ENCODE measurements around the gene GSE1.

The GSE1 gene

GRCh38 chr16:85607796-85608514 lies 5.2 kb upstream of the GSE1 start:
- DNase-seq = no peak

GRCh38 chr16:85608515-85608885 lies 4.6 kb upstream of the GSE1 start:
- DNase-seq = no peak

- no peak for DNase-seq
Observed at GRCh38 chr16:85608887-85609286, 4.2 kb upstream of the GSE1 start.

- DNase-seq = no peak
Observed at GRCh38 chr16:85609539-85609938, 3.6 kb upstream of the GSE1 start.

- DNase-seq = no peak
Observed at GRCh38 chr16:85610059-85610445, 3.1 kb upstream of the GSE1 start.

DNA sequence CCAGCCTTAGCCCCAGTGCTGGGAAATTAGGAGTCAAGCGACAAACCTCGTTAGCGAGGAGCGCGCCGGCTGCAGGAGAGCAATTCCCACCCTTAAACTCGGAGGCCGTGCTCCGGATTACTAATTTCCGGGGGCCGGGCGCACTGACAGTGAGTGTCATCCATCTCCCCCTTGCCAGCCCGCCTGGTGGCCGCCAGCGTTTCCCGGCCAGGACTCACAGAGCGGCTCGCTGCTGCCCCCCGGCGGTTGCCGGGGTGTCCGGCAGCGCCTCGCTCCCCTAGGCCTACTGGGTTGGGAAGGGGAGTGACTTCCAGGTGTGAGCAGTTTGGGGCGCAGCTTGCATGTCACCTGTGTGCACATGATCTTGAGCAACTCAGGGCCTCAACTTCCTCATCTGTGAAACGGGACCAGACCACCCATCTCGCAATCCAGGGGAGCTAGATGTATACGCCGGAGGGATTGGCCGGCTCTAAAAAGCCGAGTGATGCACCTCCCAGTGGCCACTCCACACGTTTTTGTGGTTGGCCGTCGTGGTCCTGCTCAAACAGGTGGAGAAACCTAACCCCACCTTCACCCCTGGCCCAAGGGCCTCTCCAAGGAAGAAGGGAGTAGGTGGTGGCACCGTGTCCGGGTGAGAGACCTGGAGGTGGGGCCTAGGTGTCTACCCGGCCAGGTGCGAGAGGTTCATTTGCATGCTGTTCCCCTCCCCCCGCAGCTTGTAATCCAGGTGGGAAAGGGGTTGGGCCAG lies 2.5 kb upstream of the GSE1 start:
- peak; percentile 80 for DNase-seq

DNA sequence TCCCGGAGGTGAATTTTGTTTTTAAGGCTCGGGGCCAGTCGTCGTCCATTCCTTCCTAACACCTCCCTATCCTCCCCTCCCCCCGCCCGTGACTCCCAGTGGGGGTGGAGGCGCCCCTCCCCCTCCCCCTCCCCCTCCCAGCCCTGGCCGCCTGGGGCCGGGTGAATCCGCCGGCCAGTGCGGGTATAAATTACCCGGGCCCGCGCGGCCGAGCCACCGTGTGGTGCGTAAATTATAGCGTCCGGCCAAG lies 2.0 kb upstream of the GSE1 start:
- no peak for DNase-seq

GRCh38 chr16:85611444-85612190 lies 1.5 kb upstream of the GSE1 start:
- DNase-seq = peak; percentile 28

- no peak for DNase-seq
Observed at GRCh38 chr16:85612191-85612800, 826 bp upstream of the GSE1 start.

GRCh38 chr16:85613604-85614337 lies 649 bp downstream of the GSE1 start:
- DNase-seq = no peak

DNA sequence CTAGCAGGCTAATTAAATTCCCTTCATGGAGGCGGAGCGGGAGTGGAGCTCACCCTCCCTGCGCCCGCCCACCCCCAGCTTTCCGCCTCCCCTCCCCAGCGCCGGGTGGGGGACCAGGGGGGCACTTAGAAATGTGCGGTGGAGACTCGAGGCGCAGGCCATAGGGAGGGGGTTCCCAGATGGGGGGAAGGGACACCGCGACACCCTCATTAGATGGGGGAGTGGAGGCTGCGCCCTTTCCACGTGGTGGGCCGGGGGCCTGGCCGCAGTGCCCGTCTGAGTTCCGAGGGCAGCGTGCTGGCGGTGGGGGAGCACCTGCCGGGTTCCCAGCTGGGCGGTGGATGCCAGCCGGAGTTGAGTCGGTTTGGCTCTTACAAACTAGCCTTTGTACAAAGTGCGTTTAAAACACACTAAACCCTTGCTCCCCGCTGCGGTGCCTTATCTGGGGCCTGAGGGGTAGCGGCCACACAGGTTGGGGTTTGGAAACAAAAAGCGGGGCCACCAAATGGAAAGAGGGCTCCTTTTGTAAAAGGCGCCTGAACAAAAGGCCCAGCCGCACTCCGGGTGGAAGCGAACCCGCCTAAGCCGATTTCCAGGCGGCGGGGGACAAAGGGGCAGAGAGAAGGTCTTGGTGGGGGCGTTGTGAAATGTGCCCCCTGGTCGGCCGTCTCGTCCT lies 1.4 kb downstream of the GSE1 start:
- no peak for DNase-seq

GRCh38 chr16:85615014-85615851 lies 2.1 kb downstream of the GSE1 start:
- peak; percentile 27 for DNase-seq

GRCh38 chr16:85615852-85616606 lies 2.9 kb downstream of the GSE1 start:
- DNase-seq = peak; percentile 44

- DNase-seq = no peak
Observed at GRCh38 chr16:85616607-85617321, 3.6 kb downstream of the GSE1 start.

DNA sequence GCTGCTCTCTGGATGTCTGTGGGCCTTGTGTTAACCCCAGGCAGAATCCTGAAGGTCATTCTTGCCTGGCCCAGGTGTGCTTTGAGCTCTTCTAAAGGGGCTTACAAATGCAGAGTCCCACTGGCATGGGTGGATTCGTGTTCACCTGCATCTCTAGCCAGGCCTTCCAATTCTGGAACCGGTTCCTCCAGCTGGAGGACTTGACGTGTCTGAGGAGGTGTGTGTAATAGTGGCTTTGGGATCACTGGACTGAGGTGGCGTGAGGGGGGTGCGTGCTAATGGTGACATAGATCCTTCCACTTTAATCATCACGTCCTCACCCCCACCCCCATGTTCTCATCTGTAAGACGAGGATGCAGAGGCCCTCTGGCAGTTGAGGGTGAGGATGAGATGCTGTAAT lies 4.8 kb downstream of the GSE1 start:
- no peak for DNase-seq

DNA sequence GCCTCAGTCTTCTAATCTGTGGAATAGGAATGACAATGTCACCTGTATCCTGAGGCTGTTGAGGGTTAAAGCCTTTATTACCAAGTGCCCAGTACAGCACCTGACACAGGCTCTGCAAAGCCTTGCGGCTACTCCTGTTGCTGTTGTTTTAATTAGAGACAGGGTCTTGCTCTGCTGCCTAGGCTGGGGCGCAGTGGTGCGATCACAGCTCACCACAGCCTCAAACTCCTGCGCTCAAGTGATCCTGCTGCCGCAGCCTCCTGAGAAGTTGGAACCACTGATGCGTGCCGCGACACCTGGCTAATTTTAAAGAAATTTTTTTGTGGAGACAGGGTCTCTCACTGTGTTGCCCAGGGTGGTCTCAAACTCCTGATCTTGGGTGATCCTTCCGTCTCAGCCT lies 5.4 kb downstream of the GSE1 start:
- DNase-seq = no peak

- no peak for DNase-seq
Observed at GRCh38 chr16:85619101-85619891, 6.2 kb downstream of the GSE1 start.

DNA sequence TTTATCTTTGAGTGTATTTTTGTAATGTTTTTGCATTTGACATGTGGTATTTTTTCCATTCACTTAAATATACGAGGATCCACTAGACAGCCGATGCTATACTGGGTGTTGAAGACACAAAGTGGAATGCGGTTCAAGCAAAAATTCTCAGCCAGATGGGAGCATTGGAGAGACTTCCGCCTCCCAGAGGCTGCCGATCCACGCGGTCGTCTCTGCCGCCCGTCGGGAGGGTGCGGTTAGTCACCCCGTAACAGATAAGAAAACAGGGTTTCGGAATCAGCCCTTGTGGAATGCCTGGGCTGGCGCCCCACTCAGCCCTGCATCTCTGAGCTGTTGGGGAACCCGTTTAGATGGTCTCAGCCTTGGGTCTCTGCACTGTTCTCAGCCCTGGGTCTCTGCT lies 7.3 kb downstream of the GSE1 start:
- no peak for DNase-seq
